ENCODE data around the gene SNRPB2.

Gene SNRPB2

GRCh38 chr20:16729565-16730460, at the start of gene SNRPB2:
Gene SNRPB2, plus strand, starts transcription at chr20:16730026. Its CDS starts 1,677 bp downstream, at chr20:16731703.
- peak; percentile 90 for DNase-seq (ENCODE audit: low read depth in 2 of 2)

- no peak for DNase-seq (ENCODE audit: low read depth in 2 of 2)
These were observed 45.4 kb upstream of the SNRPB2 start for GRCh38 chr20:16684416-16684815.

- DNase-seq (ENCODE audit: low read depth in 2 of 2): no peak
These were observed 39.9 kb upstream of the SNRPB2 start for GRCh38 chr20:16689906-16690305.

GRCh38 chr20:16691381-16691780, 38.4 kb upstream of the SNRPB2 start:
- DNase-seq (ENCODE audit: low read depth in 2 of 2): no peak

GRCh38 chr20:16692009-16692408, 37.8 kb upstream of the SNRPB2 start:
- no peak for DNase-seq (ENCODE audit: low read depth in 2 of 2)

GRCh38 chr20:16692442-16692841, 37.4 kb upstream of the SNRPB2 start:
- DNase-seq (ENCODE audit: low read depth in 2 of 2): no peak

GRCh38 chr20:16693278-16693677, 36.5 kb upstream of the SNRPB2 start:
- DNase-seq (ENCODE audit: low read depth in 2 of 2): no peak

GRCh38 chr20:16694161-16694560, 35.7 kb upstream of the SNRPB2 start:
- no peak for DNase-seq (ENCODE audit: low read depth in 2 of 2)

GRCh38 chr20:16695628-16696027, 34.2 kb upstream of the SNRPB2 start:
- DNase-seq (ENCODE audit: low read depth in 2 of 2): no peak

- DNase-seq (ENCODE audit: low read depth in 2 of 2): no peak
These were observed 30.5 kb upstream of the SNRPB2 start for GRCh38 chr20:16699293-16699692.

- no peak for DNase-seq (ENCODE audit: low read depth in 2 of 2)
These were observed 28.5 kb upstream of the SNRPB2 start for GRCh38 chr20:16701296-16701695.

- no peak for DNase-seq (ENCODE audit: low read depth in 2 of 2)
These were observed 26.3 kb upstream of the SNRPB2 start for GRCh38 chr20:16703570-16703969.

- no peak for DNase-seq (ENCODE audit: low read depth in 2 of 2)
These were observed 22.2 kb upstream of the SNRPB2 start for GRCh38 chr20:16707674-16708073.

- no peak for DNase-seq (ENCODE audit: low read depth in 2 of 2)
These were observed 21.2 kb upstream of the SNRPB2 start for GRCh38 chr20:16708602-16709001.

- DNase-seq (ENCODE audit: low read depth in 2 of 2): no peak
These were observed 20.8 kb upstream of the SNRPB2 start for GRCh38 chr20:16709017-16709416.

- DNase-seq (ENCODE audit: low read depth in 2 of 2): no peak
These were observed 19.0 kb upstream of the SNRPB2 start for GRCh38 chr20:16710781-16711180.

GRCh38 chr20:16711661-16712258, 18.1 kb upstream of the SNRPB2 start:
- no peak for DNase-seq (ENCODE audit: low read depth in 2 of 2)

- no peak for DNase-seq (ENCODE audit: low read depth in 2 of 2)
These were observed 17.3 kb upstream of the SNRPB2 start for GRCh38 chr20:16712511-16712947.

- DNase-seq (ENCODE audit: low read depth in 2 of 2): no peak
These were observed 16.8 kb upstream of the SNRPB2 start for GRCh38 chr20:16713066-16713465.

GRCh38 chr20:16714242-16714641, 15.6 kb upstream of the SNRPB2 start:
- DNase-seq (ENCODE audit: low read depth in 2 of 2): no peak

- no peak for DNase-seq (ENCODE audit: low read depth in 2 of 2)
These were observed 15.1 kb upstream of the SNRPB2 start for GRCh38 chr20:16714751-16715150.

- DNase-seq (ENCODE audit: low read depth in 2 of 2): no peak
These were observed 10.4 kb upstream of the SNRPB2 start for GRCh38 chr20:16719421-16719820.

GRCh38 chr20:16729080-16729479, 746 bp upstream of the SNRPB2 start:
- no peak for DNase-seq (ENCODE audit: low read depth in 2 of 2)
